ENCODE results near the gene LILRA2.
"Not testable (repeated sequence)": the region's sequence is repeated elsewhere in the genome, so short reads cannot be mapped to it uniquely, and the experiment has no call there.

LILRA2 gene

DNA sequence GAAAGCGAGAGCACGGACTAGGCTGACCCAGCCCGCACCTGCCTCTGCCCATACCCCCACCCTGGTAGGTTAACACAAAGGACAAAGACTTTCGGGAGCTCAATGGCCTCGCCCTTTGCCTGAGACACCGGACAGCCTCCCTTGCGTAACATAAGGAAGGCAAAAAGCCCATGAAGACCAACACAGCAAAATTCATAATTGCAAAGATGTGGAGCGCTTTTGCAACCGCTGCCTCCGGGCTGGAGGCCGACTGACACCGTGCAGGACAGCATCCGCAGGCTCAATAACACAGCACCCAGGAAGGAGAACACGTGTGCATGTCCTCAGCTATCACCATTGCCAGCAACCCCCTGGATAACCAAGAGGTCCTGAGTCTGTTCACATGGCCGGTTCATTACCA, 35.2 kb downstream of the LILRA2 start:
- ATAC-seq (ENCODE audit: low read depth) = no peak
- peaks cover 4% of the 10 kb centered on the region for H3K36me3 Mint-ChIP-seq
- H3K4me3 Mint-ChIP-seq = no peak overlapping the region

DNA sequence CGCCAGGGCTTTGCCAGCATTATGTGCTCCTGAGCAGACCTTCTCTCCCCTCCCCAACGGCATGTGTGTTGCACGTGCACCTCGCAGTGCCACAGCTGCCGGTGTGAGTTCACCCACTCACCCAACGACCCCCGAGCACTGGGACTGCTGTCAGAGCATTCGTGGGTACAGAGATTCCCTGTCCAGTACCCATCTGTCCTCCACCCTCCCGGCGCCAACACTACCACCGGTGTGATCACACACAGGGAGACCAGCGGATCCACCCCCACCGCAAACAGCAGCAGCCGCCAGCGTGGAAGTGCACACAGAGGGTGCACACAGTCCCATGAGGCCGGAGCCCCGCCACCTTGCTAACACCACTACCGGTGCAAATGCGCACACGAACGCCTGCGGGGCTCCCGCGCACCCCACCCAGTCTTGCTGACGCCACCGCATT, 35.8 kb downstream of the LILRA2 start:
- Mint-ChIP-seq H3K4me1 (peaks cover 33% of the 10 kb centered on the region), H3K9me3 (peaks cover 4% of the 10 kb centered on the region), H3K36me3 (peaks cover 4% of the 10 kb centered on the region), H3K4me3 (no peak overlapping the region), H3K27me3 (no peaks in the 10 kb centered on the region), H3K27ac (no peak overlapping the region)
- ATAC-seq (ENCODE audit: low read depth) (no peak), DNase-seq (ENCODE audit: low spot score in 2 of 2) (no peak)

More for the DNA sequence above, 35.2 kb downstream of the LILRA2 start:
- no peak for DNase-seq (ENCODE audit: low spot score in 2 of 2)
- H3K27me3 Mint-ChIP-seq = no peaks in the 10 kb centered on the region
- H3K27ac Mint-ChIP-seq = no peak overlapping the region
- H3K9me3 Mint-ChIP-seq = peaks cover 4% of the 10 kb centered on the region
- H3K4me1 Mint-ChIP-seq = peaks cover 30% of the 10 kb centered on the region

DNA sequence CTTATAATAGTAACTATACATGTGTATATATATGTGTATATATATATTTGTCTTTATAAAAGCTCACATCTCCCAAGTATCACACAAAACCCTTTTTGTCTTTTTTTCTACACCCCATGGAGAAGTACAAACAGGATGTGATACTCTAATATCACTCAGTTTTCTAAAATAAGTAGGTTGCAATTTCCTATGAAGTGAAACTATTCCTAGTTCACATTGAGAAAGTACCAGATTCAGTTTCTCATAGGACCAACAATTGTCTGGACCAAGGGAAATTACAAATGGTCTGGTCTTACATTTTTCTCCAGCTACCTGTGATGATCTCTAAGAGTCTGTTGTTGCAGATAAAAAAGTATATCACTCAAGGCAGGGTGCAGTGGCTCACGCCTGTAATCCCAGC, 38.8 kb downstream of the LILRA2 start:
- ATAC-seq (ENCODE audit: low read depth) = no peak
- H3K9me3 Mint-ChIP-seq = no peaks in the 10 kb centered on the region
- peak overlapping the region; percentile 36 for H3K27ac Mint-ChIP-seq
- DNase-seq (ENCODE audit: low spot score in 2 of 2) = no peak
- no peaks in the 10 kb centered on the region for H3K36me3 Mint-ChIP-seq
- peaks cover 38% of the 10 kb centered on the region for H3K4me1 Mint-ChIP-seq
- peak overlapping the region; percentile 33 for H3K4me3 Mint-ChIP-seq
- H3K27me3 Mint-ChIP-seq = no peaks in the 10 kb centered on the region

DNA sequence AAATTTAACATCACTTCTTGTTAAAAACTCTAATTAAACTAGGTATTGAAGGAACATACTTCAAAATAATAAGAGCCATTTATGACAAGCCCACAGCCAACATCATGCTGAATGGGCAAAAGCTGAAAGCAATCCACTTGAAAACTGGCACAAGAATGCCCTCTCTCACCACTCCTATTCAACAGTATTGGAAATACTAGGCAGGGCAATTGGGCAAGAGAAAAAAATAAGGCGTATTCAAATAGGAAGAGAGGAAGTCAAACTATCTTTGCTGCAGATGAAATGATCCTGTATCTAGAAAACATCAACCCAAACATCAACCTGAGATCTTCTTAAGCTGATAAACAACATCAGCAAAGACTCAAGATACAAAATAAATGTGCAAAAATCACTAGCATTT, 41.1 kb downstream of the LILRA2 start:
- no peaks in the 10 kb centered on the region for H3K27me3 Mint-ChIP-seq
- H3K4me1 Mint-ChIP-seq = peaks cover 37% of the 10 kb centered on the region
- no peak overlapping the region for H3K27ac Mint-ChIP-seq
- no peak overlapping the region for H3K4me3 Mint-ChIP-seq
- H3K36me3 Mint-ChIP-seq = peaks cover 2% of the 10 kb centered on the region
- H3K9me3 Mint-ChIP-seq = no peaks in the 10 kb centered on the region
- DNase-seq (ENCODE audit: low spot score in 2 of 2) (no peak), ATAC-seq (ENCODE audit: low read depth) (no peak)

DNA sequence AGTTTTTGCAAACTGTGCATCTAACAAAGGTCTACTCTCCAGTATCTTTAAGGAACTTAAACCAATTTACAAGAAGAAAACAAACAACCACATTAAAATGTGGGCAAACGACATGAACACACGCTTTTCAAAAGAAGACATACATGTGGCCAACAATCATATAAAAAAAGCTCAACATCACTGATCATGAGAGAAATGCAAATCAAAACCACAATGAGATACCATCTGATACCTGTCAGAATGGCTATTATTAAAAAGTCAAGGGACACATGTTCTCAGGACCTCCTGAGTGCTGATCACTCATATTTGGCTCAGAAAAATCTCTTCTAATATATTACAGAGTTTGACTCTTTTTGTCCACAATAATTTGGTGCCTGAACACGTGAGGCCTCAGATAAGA, 42.5 kb downstream of the LILRA2 start:
- Mint-ChIP-seq H3K4me1 (peaks cover 40% of the 10 kb centered on the region), H3K9me3 (no peaks in the 10 kb centered on the region), H3K4me3 (peak overlapping the region; percentile 89), H3K27ac (peak overlapping the region; percentile 86), H3K27me3 (no peaks in the 10 kb centered on the region), H3K36me3 (peaks cover 2% of the 10 kb centered on the region)
- DNase-seq (ENCODE audit: low spot score in 2 of 2) = no peak
- ATAC-seq (ENCODE audit: low read depth) = peak; percentile 64

DNA sequence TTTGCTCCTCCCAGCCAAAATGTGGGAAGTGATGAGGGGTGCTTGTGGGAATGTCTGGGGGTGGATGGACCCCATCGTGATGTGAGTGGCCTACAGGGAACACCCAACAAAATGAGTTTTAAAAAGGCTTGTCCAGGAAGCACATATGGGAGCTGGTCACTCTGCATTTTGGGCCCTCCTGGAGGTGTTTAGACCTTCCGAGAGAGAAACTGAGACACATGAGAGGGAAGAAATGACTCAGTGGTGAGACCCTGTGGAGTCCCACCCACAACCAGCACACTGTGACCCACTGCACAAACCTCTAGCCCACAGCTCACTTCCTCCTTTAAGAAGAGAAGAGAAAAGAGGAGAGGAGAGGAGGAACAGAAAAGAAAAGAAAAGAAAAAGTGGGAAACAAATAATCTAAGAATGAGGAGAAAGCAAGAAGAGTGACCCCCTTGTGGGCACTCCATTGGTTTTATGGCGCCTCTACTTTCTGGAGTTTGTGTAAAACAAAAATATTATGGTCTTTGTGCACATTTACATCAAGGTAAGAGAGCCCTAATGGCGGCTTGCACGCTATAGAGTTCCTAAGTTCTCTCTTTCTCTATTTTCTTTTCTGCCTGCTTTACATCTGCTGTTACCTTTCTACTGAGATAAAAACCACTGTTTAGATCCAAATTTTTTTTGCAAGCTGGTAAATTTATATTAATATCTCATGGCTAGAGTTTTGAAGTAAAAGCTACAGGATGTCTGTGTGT, 43.4 kb downstream of the LILRA2 start:
- Mint-ChIP-seq H3K9me3 (no peaks in the 10 kb centered on the region), H3K27me3 (no peaks in the 10 kb centered on the region), H3K36me3 (peaks cover 4% of the 10 kb centered on the region), H3K4me1 (peaks cover 45% of the 10 kb centered on the region), H3K27ac (peak overlapping the region; percentile 86), H3K4me3 (peak overlapping the region; percentile 89)
- DNase-seq (ENCODE audit: low spot score in 2 of 2) = no peak
- ATAC-seq (ENCODE audit: low read depth) = peak; percentile 73

DNA sequence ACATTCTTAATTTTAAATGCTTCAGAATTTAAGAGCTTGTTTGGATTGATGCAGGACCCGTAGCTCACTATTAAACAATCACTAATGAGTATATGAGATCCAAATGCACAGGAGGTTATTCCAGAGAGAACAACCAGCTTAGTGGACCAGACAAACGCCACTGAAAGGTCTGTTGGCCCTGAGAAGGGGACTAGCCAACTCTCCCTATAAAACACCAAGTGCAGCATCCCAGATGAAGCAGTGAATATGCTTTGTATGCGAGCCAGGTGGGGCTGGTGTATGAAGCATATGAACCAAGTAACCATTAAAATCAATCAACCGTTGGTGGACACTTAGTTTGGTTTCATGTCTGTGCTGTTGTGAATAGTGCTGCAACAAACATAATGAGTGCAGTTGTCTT, 46.9 kb downstream of the LILRA2 start:
- peaks cover 53% of the 10 kb centered on the region for H3K4me1 Mint-ChIP-seq
- DNase-seq (ENCODE audit: low spot score in 2 of 2) (no peak), ATAC-seq (ENCODE audit: low read depth) (no peak)
- peak overlapping the region; percentile 59 for H3K4me3 Mint-ChIP-seq
- H3K9me3 Mint-ChIP-seq = no peaks in the 10 kb centered on the region
- H3K27me3 Mint-ChIP-seq = no peaks in the 10 kb centered on the region
- peaks cover 4% of the 10 kb centered on the region for H3K36me3 Mint-ChIP-seq
- H3K27ac Mint-ChIP-seq = peak overlapping the region; percentile 55

DNA sequence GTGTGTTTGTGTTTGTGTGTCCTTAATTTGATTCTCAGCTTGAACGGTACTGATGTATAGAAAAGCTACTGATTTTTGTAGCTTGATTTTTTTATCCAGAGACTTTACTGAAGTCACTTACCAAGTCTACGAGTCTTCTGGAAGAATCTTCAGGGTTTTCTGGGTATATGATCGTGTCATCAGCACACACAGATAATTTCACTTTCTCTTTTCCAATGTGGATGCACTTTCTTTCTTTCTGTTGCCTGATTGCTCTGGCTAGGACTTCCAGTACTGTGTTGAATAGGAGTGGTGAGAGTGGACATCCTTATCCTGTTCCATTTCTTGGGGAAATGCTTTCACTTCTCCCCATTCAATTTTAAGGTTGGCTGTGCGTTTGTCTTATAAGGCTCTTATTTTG, 48.8 kb downstream of the LILRA2 start:
- H3K27me3 Mint-ChIP-seq = no peaks in the 10 kb centered on the region
- peaks cover under 1% of the 10 kb centered on the region for H3K9me3 Mint-ChIP-seq
- ATAC-seq (ENCODE audit: low read depth) = no peak
- DNase-seq (ENCODE audit: low spot score in 2 of 2) = no peak
- peak overlapping the region; percentile 88 for H3K4me3 Mint-ChIP-seq
- H3K4me1 Mint-ChIP-seq = peaks cover 51% of the 10 kb centered on the region
- peak overlapping the region; percentile 93 for H3K27ac Mint-ChIP-seq
- peaks cover 14% of the 10 kb centered on the region for H3K36me3 Mint-ChIP-seq

DNA sequence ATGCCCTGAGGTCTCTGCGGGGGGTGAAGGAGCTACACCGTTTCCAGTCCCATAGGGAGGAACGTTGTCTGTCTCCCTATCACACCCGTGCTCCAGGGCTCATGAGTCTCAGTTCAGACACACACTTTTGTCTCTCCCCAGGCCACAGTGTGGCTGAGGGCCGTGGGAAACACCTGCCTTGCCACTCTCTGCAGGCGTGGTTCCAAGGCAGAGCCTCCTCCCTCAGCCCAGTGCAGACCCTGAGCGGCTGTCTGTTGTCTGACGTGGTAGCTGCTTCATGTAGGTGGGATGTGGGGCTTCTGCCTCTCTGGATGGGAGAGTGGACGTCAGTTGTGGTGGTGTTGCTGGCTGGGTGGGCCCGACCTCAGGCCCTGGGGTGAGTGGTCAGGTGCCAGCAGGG, 50.6 kb downstream of the LILRA2 start:
- not testable (repeated sequence) for H3K27me3 Mint-ChIP-seq
- Mint-ChIP-seq H3K36me3 (peaks cover 17% of the 10 kb centered on the region), H3K27ac (peak overlapping the region; percentile 93)

DNA sequence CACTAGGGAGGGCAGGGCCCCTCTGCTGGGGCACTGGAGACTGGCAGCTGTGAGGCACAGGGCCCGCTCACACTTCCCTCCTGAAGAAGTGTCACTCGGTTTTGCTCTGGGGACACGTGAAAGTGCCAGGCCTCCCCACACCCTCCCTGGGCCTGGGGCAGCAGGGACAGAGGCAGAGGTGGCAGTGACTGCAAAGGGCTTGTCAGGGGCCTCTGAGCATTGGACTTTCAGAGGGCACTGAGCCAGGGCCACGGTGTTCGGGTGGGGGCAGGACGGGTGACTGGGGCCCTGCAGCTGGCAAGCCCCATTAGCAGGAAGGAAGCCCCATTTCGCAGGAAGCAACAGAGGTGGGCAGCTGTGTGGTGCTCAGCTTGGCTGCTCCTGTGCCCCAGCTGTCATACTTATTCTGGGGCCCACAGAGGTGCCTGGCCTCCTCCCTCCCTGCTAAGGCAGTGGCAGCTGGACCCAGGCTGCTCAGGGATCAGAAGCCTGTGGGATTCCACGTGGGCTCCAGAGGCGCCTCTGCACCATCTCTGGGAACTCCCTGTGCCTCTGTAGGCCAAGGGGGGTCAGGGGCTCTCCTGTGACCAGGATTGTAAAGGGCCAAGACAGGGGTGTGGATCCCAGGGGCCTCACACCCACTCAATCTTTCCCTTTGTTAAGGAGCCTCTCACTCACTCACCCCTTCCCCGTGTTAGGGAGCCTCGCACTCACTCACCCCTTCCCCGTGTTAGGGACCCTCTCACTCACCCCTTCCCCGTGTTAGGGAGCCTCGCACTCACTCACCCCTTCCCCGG, 51.5 kb downstream of the LILRA2 start:
- not testable (repeated sequence) for H3K27me3 Mint-ChIP-seq; H3K9me3 Mint-ChIP-seq; DNase-seq (ENCODE audit: low spot score in 2 of 2)
- peak overlapping the region; percentile 88 for H3K4me3 Mint-ChIP-seq
- H3K4me1 Mint-ChIP-seq = peaks cover 63% of the 10 kb centered on the region
- ATAC-seq (ENCODE audit: low read depth) = peak; percentile 81
- H3K27ac Mint-ChIP-seq = peak overlapping the region; percentile 93
- peaks cover 21% of the 10 kb centered on the region for H3K36me3 Mint-ChIP-seq

More for the DNA sequence above, 50.6 kb downstream of the LILRA2 start:
- ATAC-seq (ENCODE audit: low read depth) = peak; percentile 66
- H3K4me1 Mint-ChIP-seq = peaks cover 61% of the 10 kb centered on the region
- not testable (repeated sequence) for DNase-seq (ENCODE audit: low spot score in 2 of 2); H3K9me3 Mint-ChIP-seq
- peak overlapping the region; percentile 88 for H3K4me3 Mint-ChIP-seq

DNA sequence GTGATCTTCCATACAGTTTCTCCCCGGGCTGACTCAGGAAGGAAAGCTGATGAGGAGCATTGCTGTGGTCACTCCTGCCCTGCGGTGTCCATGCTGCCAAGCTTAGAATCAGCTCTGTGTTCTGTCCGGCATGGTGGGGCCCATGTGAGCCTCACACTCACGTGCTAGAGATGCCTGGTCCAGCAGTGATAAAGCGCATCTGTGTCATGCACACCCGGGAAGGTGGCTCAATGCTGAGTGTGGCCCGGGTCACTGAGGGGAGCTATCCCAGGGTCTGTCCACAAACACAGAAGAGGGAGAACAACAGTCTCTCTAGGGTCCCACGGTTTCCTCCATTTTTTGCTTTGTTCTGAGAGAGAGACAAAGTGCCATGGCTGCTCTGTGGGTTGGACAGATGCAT, 53.2 kb downstream of the LILRA2 start:
- H3K4me3 Mint-ChIP-seq = no peak overlapping the region
- peaks cover 64% of the 10 kb centered on the region for H3K4me1 Mint-ChIP-seq
- H3K36me3 Mint-ChIP-seq = peaks cover 22% of the 10 kb centered on the region
- H3K27me3 Mint-ChIP-seq = no peaks in the 10 kb centered on the region
- no peak for DNase-seq (ENCODE audit: low spot score in 2 of 2)
- ATAC-seq (ENCODE audit: low read depth) = no peak
- H3K27ac Mint-ChIP-seq = peak overlapping the region; percentile 93
- H3K9me3 Mint-ChIP-seq = peaks cover 1% of the 10 kb centered on the region

DNA sequence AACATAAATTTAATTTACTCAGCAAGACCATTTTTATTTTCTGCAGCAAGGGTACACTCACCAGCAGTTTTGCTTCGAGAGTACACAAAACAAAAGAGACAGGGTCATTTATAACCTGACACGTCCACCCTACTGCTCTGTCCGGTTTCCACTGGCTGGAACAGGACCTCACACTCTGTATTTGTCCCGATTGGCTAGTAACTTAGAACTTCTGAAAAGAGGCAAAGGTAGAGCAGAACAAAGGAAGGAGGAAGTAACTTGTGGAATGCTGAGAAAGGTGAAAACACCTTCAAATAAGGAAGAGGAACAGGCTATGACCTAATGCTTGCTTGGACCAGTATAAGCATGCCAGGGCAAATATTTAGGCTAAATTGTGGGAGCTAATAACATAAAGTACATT, 54.3 kb downstream of the LILRA2 start:
- H3K36me3 Mint-ChIP-seq = peaks cover 25% of the 10 kb centered on the region
- not testable (repeated sequence) for H3K4me3 Mint-ChIP-seq

DNA sequence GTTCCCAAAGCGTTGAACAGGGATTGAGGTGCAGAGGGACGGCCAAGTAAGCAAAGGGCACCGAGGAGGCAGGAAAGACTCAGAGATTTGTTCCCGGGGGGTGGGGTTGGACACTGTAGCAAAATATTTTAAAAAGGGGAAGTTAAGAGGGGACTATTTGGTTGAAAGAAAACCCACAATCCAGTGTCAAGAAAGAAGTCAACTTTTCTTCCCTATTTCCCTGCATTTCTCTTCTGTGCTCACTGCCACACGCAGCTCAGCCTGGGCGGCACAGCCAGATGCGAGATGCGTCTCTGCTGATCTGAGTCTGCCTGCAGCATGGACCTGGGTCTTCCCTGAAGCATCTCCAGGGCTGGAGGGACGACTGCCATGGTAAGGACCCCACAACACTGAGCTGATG, 56.7 kb downstream of the LILRA2 start, which contains the start of gene LILRB1:
Gene LILRB1 (plus strand): TSS at position 223 of the 400 bp plus-strand sequence. CDS start 590 bp downstream, outside the sequence.
- Mint-ChIP-seq H3K4me1 (peaks cover 39% of the 10 kb centered on the region), H3K4me3 (peak within 1 kb of the TSS; percentile 76), H3K27ac (peak within 1 kb of the TSS; percentile 87), H3K36me3 (peaks cover 25% of the 10 kb centered on the region)
- not testable (repeated sequence) for DNase-seq (ENCODE audit: low spot score in 2 of 2); H3K9me3 Mint-ChIP-seq; H3K27me3 Mint-ChIP-seq
- ATAC-seq (ENCODE audit: low read depth) = peak; percentile 84

More for the DNA sequence above, 54.3 kb downstream of the LILRA2 start:
- Mint-ChIP-seq H3K27ac (peak overlapping the region; percentile 69), H3K4me1 (peaks cover 56% of the 10 kb centered on the region)
- H3K9me3 Mint-ChIP-seq; H3K27me3 Mint-ChIP-seq; DNase-seq (ENCODE audit: low spot score in 2 of 2); ATAC-seq (ENCODE audit: low read depth): not testable (repeated sequence)

DNA sequence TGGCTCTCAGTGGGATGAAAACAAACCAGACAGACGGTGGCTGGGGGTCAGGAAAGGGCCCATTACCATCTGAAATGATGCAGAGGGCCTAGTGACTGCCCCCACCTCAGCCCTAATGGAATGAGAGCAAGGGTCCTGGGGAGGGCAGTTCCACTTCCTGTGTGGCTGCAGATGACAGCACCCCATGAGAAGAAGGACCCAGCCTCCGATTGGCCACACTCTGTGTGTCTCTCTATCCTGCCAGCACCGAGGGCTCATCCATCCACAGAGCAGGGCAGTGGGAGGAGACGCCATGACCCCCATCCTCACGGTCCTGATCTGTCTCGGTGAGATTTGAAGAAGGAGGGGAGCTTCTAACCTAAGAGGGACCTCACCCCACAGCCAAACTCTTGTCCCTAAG, 57.2 kb downstream of the LILRA2 start:
- DNase-seq (ENCODE audit: low spot score in 2 of 2) = no peak

More for the DNA sequence above, 57.2 kb downstream of the LILRA2 start:
- Mint-ChIP-seq H3K27me3 (no peaks in the 10 kb centered on the region), H3K9me3 (peaks cover 1% of the 10 kb centered on the region), H3K27ac (peak overlapping the region; percentile 87), H3K36me3 (peaks cover 25% of the 10 kb centered on the region), H3K4me1 (peaks cover 34% of the 10 kb centered on the region), H3K4me3 (peak overlapping the region; percentile 76)
- ATAC-seq (ENCODE audit: low read depth) = no peak

Data from memory B cell (primary cell).